ACC112 (cell line): ENCODE data around the gene CSRNP2.
"Not testable (repeated sequence)": the region's sequence is repeated elsewhere in the genome, so short reads cannot be mapped to it uniquely, and the experiment has no call there.

Experiments
- H2AFZ ChIP-seq: fragments of 200-600 bp; sonication (generic); one replicate; pipeline ENCODE4 v1.6.0; 2017; ENCODE audit warnings: antibody characterized with exemption, low read length; ENCODE audit not compliant: unreplicated experiment
- H3K27ac ChIP-seq: fragments of 200-600 bp; sonication (generic); 2 replicates; pipeline ENCODE4 v1.5.1; 2014; ENCODE audit warnings: low read depth, mild to moderate bottlenecking, antibody characterized with exemption, low read length, moderate library complexity
- H3K27me3 ChIP-seq: fragments of 200-600 bp; sonication (generic); 2 replicates; pipeline ENCODE4 v1.6.1; 2014; ENCODE audit warnings: mild to moderate bottlenecking, antibody characterized with exemption, low read length, moderate library complexity, mixed read lengths; ENCODE audit not compliant: insufficient read depth
- H3K36me3 ChIP-seq: fragments of 200-600 bp; sonication (generic); 2 replicates; pipeline ENCODE4 v1.6.1; 2016; ENCODE audit warnings: mild to moderate bottlenecking, antibody characterized with exemption, low read length, moderate library complexity, mixed read lengths; ENCODE audit not compliant: insufficient read depth
- H3K4me1 ChIP-seq: fragments of 200-600 bp; sonication (generic); one replicate; pipeline ENCODE4 v1.6.1; 2016; ENCODE audit warnings: low read length, mixed read lengths; ENCODE audit not compliant: insufficient read depth, unreplicated experiment, control insufficient read depth
- H3K4me3 ChIP-seq: fragments of 200-600 bp; sonication (generic); 2 replicates; pipeline ENCODE4 v1.5.1; 2014; ENCODE audit warnings: mild to moderate bottlenecking, low read depth, low read length
- H3K79me2 ChIP-seq: fragments of 200-600 bp; sonication (generic); one replicate; pipeline ENCODE4 v1.6.0; 2016; ENCODE audit warnings: low read length; ENCODE audit not compliant: control insufficient read depth, unreplicated experiment, insufficient read depth

CSRNP2 gene

DNA sequence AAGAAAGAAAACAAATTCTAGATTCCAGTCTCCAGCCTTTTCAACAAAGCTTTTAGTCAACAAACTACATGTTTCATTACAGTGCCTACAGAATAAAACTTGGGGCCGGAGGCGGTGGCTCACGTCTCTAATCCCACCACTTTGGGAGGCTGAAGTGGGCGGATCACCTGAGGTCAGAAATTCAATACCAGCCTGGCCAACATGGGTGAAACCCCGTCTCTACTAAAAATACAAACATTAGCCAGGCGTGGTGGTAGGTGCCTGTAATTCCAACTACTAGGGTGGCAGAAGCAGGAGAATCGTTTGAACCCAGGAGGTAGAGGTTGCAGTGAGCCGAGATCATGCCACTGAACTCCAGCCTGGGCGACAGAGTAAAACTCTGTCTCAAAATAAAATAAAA, 68.9 kb downstream of the CSRNP2 start:
- H3K27ac ChIP-seq, H3K4me1 ChIP-seq: not testable (repeated sequence)
- peaks cover 44% of the 10 kb centered on the region for H3K79me2 ChIP-seq

DNA sequence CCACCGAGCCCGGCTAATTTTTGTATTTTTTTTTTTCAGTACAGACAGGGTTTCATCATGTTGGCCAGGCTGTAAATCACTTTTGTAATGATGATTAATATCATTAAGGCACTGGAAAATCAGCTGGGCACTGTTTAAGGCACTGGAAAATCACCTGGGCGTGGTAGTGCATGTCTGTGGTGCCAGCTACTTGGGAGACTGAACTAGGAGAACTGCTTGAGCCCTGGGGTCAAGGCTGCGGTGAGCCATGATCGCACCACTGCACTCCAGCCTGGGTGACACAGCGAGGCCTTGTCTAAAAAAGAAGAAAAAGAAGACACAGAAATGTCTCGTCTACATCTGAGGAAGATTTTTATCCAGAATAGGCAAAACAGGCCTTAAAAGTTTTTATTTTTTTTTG, 70.0 kb downstream of the CSRNP2 start:
- Histone ChIP-seq H3K79me2 (peaks cover 44% of the 10 kb centered on the region), H3K27ac (no peak overlapping the region)

More for the DNA sequence above, 68.9 kb downstream of the CSRNP2 start:
- H3K27me3 ChIP-seq, H3K36me3 ChIP-seq, H2AFZ ChIP-seq, H3K4me3 ChIP-seq: not testable (repeated sequence)

DNA sequence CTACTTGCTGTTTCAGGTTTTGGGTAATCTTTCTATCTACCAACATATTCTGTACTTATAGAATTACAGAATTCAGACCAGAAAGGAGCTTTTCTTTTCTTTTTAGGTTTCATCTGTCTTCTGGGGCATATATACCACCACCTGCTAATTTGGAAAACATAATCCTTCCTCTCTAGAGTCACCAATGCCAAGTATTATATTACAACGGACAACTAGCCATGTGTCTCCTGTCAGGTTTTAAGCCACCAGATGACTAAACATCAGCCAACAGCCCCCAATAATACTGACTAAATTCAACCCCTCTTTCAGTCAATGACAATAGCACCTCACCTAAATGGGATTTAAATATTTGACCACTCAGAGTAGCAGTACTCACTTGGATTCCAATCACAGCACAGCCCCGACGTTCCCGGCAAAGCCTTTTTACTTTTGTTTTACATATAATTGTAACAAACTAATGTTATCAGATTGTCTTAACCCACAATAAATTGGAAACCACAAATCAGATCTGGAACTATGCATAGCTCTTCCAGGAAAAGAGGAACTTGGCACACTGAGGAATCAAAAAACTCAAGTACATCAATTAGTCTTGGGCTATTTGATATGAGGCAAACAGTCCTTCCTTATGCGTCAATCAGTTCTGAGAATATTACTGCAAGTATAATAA, 70.7 kb downstream of the CSRNP2 start:
- no peaks in the 10 kb centered on the region for H3K36me3 ChIP-seq
- H3K4me3 ChIP-seq, result no peak overlapping the region
- no peak overlapping the region for H2AFZ ChIP-seq
- H3K27ac ChIP-seq, result no peak overlapping the region
- no peaks in the 10 kb centered on the region for H3K27me3 ChIP-seq
- peaks cover 43% of the 10 kb centered on the region for H3K79me2 ChIP-seq
- no peaks in the 10 kb centered on the region for H3K4me1 ChIP-seq

More for the DNA sequence above, 70.0 kb downstream of the CSRNP2 start:
- Histone ChIP-seq H3K27me3 (no peaks in the 10 kb centered on the region), H3K36me3 (no peaks in the 10 kb centered on the region), H3K4me1 (no peaks in the 10 kb centered on the region), H2AFZ (no peak overlapping the region), H3K4me3 (no peak overlapping the region)

DNA sequence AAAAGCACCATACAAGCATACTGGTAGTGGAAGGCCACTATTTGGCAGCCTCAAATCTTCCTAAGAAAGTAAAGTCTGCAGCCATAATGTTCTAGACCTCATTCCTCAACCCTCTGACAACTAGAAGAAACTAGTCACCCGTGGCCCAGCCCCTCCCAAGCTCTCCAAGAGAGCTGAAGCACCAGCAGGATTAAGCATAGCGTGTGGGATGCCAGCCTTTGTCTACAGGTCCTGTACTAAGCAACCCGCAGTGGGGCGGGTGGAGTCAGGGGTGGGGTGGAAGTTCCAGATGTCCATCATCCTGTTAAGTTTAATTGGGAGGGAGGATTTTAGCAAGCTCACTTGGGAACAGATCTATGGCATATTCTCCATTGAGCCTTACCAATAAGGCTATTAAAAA, 71.4 kb downstream of the CSRNP2 start:
- Histone ChIP-seq H3K79me2 (peaks cover 36% of the 10 kb centered on the region), H3K27me3 (no peaks in the 10 kb centered on the region), H2AFZ (no peak overlapping the region), H3K27ac (no peak overlapping the region), H3K4me1 (no peaks in the 10 kb centered on the region), H3K4me3 (no peak overlapping the region), H3K36me3 (no peaks in the 10 kb centered on the region)
